ENCODE results near the gene MYO1D. TPM values are rescaled to one million over a fixed set of nuclear protein-coding genes. Genes with fewer than 3 reads are reported as not detected.

MYO1D gene
- total RNA-seq, 4 donors from 2014 or later, result 60.4 to 89.0 (median 82.5) TPM

- no peak overlapping the region for H3K4me3 ChIP-seq (ENCODE audit: low read depth, poor library complexity, severe bottlenecking)
- TF ChIP-seq, protein P1, sequence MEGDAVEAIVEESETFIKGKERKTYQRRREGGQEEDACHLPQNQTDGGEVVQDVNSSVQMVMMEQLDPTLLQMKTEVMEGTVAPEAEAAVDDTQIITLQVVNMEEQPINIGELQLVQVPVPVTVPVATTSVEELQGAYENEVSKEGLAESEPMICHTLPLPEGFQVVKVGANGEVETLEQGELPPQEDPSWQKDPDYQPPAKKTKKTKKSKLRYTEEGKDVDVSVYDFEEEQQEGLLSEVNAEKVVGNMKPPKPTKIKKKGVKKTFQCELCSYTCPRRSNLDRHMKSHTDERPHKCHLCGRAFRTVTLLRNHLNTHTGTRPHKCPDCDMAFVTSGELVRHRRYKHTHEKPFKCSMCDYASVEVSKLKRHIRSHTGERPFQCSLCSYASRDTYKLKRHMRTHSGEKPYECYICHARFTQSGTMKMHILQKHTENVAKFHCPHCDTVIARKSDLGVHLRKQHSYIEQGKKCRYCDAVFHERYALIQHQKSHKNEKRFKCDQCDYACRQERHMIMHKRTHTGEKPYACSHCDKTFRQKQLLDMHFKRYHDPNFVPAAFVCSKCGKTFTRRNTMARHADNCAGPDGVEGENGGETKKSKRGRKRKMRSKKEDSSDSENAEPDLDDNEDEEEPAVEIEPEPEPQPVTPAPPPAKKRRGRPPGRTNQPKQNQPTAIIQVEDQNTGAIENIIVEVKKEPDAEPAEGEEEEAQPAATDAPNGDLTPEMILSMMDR (IDR thresholded peaks at IDR 0.05), result no peak
- TF ChIP-seq POLR2A (IDR thresholded peaks at IDR 0.05), result no peak
- intact Hi-C loops (cut with DNase I; ENCODE audit: low total_unique reads), result no loop called here
- 59 to 62% methylated on average over 8 of the region's 8 CpGs for WGBS, 2 donors
- DNase-seq (ENCODE audit: low spot score in 2 of 2), result no peak
These were observed 280.7 kb downstream of the MYO1D start for GRCh38 chr17:32596206-32596605.

DNA sequence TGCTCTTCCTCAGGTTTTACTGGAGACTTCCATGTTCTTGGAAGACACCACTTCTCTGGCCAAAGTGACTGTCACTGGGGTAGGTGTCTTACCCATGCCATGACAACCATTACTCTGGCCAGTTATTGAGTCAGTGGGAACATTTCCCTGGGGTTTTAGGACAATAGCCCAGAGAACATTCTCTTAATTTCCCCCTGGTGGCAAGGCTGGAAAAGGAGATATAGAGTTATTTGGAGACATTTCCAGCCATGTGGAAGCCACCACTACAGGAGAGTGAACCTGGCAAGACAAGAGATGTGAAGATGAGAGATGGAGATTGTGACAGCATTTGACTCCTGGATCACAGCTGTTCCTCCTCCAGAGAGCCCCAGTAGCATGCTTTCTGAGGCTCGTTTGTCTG lies 283.9 kb downstream of the MYO1D start:
- DNase-seq (ENCODE audit: low spot score in 2 of 2), result no peak
- H3K4me3 ChIP-seq (ENCODE audit: low read depth, poor library complexity, severe bottlenecking), result no peak overlapping the region
- intact Hi-C loops (cut with DNase I; ENCODE audit: low total_unique reads), result no loop called here
- 62 to 67% methylated on average over 1 of the region's 1 CpG for WGBS, 2 donors
- TF ChIP-seq, protein P1 (IDR thresholded peaks at IDR 0.05), result no peak
- TF ChIP-seq POLR2A (IDR thresholded peaks at IDR 0.05), result no peak

- intact Hi-C loops (cut with DNase I; ENCODE audit: low total_unique reads), result no loop called here
- H3K4me3 ChIP-seq (ENCODE audit: low read depth, poor library complexity, severe bottlenecking), result no peak overlapping the region
- TF ChIP-seq POLR2A (IDR thresholded peaks at IDR 0.05), result no peak
- TF ChIP-seq, protein P1 (IDR thresholded peaks at IDR 0.05), result no peak
- 94 to 96% methylated on average over 3 of the region's 3 CpGs for WGBS, 2 donors
- no peak for DNase-seq (ENCODE audit: low spot score in 2 of 2)
These were observed 285.5 kb downstream of the MYO1D start for GRCh38 chr17:32591405-32591804.

DNA sequence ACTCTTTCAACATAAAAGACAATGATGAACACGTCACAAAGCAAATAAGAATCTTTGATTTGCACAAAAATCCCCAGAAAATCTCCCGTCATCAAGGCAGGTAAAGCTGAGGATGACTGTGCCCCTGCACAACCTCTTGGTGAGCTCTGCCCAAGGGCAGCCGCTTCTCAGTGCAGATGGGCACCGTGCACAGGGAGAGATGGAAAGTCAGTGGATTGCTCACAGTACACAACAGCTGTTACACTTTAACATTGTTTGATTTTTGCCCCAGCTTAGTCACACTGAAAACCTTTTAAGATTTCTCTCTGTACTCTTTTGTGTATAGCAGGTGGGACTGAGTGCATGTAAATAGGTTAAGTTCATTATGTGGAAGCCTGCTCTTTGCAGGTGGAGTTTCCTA lies 285.9 kb downstream of the MYO1D start:
- WGBS, 2 donors, result 94 to 97% methylated on average over 4 of the region's 4 CpGs
- no peak overlapping the region for H3K4me3 ChIP-seq (ENCODE audit: low read depth, poor library complexity, severe bottlenecking)
- no peak for DNase-seq (ENCODE audit: low spot score in 2 of 2)
- TF ChIP-seq POLR2A (IDR thresholded peaks at IDR 0.05), result no peak
- TF ChIP-seq, protein P1 (IDR thresholded peaks at IDR 0.05), result no peak
- intact Hi-C loops (cut with DNase I; ENCODE audit: low total_unique reads), result no loop called here

DNA sequence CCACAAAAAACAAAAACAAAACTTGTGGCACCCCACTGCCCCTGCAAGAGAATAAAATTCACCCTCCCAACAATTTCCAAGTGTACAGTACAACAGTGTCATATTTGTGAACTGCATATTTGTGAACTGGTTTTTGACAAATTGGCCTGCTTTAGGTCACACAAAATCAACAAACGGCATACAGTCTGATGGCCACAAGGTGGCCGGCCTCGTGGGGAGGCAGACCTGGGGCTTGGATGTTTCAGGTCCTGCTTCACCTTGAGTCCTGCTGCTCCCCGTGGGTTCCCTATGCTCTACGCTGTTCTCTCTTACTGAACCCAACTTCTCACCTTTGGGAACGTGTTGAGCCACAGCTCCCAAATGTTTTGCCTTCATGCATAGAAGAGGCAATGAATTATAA lies 287.9 kb downstream of the MYO1D start:
- no peak for TF ChIP-seq POLR2A (IDR thresholded peaks at IDR 0.05)
- TF ChIP-seq, protein P1 (IDR thresholded peaks at IDR 0.05), result no peak
- intact Hi-C loops (cut with DNase I; ENCODE audit: low total_unique reads), result no loop called here
- H3K4me3 ChIP-seq (ENCODE audit: low read depth, poor library complexity, severe bottlenecking), result no peak overlapping the region
- no peak for DNase-seq (ENCODE audit: low spot score in 2 of 2)
- 87 to 89% methylated on average over 6 of the region's 6 CpGs for WGBS, 2 donors

DNA sequence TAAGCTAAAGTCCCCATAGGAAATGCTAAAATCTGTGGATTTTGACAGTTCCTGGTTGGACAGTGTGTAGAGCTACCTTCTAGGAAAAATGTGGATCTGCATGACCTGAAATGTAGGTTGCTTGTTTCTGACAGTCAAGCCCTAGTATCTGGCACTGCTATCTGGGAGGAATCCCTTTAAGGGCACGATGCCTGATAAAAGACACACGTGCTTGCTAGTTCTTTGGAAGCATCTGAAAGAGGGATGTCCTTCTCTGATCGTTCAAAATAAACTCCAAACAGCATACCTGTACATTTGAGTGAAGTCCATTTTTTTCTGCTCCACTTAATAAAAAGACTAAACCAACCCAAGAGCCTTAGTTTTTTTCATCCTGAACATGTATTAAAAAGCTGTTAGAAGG lies 288.8 kb downstream of the MYO1D start:
- no peak for DNase-seq (ENCODE audit: low spot score in 2 of 2)
- intact Hi-C loops (cut with DNase I; ENCODE audit: low total_unique reads), result no loop called here
- no peak overlapping the region for H3K4me3 ChIP-seq (ENCODE audit: low read depth, poor library complexity, severe bottlenecking)
- TF ChIP-seq, protein P1 (IDR thresholded peaks at IDR 0.05), result no peak
- TF ChIP-seq POLR2A (IDR thresholded peaks at IDR 0.05), result no peak
- WGBS, 2 donors, result 35 to 41% methylated on average over 3 of the region's 3 CpGs
